GM15510 (cell line): Measurements from ENCODE around the gene ANKRD24.

Experiments used
- POLR2A ChIP-seq: IDR thresholded peaks from 3 replicates; pipeline ENCODE4 v1.6.1; 2011; ENCODE audit warnings: borderline replicate concordance; ENCODE audit not compliant: insufficient read length; ENCODE audit errors: extremely low read depth

ANKRD24 gene

DNA sequence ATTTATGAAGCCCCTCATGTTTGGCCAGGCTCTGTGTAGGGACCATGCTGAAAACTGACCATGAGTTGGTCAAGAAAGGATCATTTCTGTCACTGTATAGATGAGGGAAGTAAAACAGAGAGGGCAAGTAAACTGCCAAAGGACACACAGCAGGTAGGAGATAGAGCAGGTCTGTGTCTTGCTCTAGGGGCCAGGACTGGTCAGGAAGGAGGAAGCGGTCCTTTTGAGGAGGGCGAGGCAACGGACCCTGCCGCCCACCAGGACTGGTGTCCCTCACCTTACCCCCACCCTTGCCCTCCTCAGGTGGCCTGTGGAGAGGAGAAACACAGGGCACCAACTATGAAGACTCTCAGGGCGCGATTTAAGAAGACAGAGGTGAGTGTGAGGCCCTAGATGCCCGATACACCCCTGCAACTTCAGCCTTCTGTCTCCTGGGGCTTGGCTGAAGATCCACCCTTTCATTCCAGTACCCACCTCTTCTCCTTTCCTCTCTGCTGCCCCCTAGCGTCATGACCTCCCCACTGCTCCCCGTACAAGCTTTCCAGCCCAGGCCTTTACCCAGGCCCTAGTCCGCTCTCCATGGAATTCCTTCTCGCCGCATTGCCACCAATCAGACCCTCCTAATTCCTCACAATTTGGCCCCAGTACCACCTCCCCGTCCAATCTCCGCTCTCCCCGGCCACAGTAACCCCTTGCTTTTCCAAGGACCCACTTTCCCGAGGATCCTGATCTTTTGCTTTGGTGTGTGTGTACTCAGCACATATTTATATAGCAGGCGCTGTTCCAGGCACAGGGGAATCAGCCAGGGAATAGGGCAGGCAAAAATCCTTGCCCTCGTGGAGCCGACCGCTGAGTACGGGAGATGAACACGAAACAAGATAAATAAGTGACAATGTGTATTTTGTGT lies 3.9 kb downstream of the ANKRD24 start:
- no peak for TF ChIP-seq POLR2A

DNA sequence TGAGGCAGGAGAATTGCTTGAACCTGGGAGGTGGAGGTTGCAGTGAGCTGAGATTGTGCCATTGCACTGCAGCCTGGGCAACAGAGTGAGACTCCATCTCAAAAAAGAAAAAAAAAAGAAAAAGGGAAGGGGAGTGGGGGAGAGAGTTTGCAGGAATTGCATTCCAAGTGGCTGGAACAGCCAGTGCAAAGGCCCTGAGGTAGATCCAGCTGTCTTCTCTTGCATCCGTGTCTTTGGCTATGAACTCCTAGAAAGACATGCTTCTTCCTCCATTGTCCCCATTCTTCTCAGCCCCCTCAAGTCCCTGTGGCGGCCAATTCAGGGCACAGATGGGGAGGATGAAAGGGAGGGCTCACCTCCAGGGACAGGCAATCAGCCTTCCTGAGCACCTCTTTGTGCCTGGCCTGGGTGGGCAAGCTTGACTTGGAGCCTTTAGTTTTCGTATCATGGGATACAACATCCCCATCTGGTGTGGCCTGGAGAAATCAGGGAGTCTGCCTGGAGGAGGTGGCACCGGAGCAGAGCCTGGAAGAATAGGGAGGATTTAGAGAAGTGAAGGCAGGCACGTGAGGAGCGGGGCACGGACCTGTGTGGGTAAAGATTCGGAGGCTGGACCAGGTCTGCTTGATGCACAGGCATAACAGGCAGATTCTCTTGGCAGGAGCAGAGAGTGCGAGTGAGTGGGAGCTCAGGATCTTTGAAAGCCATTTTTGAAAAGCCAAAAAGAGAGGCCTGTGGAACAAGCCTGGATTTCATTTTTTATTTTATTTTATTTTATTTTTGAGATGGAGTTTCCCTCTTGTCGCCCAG lies 5.0 kb downstream of the ANKRD24 start:
- no peak for TF ChIP-seq POLR2A

GRCh38 chr19:4189641-4190040 lies 7.2 kb downstream of the ANKRD24 start:
- TF ChIP-seq POLR2A = no peak

GRCh38 chr19:4194353-4194752 lies 11.9 kb downstream of the ANKRD24 start:
- no peak for TF ChIP-seq POLR2A

GRCh38 chr19:4196009-4196408 lies 13.5 kb downstream of the ANKRD24 start:
- TF ChIP-seq POLR2A = no peak

- TF ChIP-seq POLR2A = no peak
Observed at GRCh38 chr19:4196587-4197148, 14.2 kb downstream of the ANKRD24 start.

- TF ChIP-seq POLR2A = no peak
Observed at GRCh38 chr19:4197228-4197624, 14.7 kb downstream of the ANKRD24 start.

DNA sequence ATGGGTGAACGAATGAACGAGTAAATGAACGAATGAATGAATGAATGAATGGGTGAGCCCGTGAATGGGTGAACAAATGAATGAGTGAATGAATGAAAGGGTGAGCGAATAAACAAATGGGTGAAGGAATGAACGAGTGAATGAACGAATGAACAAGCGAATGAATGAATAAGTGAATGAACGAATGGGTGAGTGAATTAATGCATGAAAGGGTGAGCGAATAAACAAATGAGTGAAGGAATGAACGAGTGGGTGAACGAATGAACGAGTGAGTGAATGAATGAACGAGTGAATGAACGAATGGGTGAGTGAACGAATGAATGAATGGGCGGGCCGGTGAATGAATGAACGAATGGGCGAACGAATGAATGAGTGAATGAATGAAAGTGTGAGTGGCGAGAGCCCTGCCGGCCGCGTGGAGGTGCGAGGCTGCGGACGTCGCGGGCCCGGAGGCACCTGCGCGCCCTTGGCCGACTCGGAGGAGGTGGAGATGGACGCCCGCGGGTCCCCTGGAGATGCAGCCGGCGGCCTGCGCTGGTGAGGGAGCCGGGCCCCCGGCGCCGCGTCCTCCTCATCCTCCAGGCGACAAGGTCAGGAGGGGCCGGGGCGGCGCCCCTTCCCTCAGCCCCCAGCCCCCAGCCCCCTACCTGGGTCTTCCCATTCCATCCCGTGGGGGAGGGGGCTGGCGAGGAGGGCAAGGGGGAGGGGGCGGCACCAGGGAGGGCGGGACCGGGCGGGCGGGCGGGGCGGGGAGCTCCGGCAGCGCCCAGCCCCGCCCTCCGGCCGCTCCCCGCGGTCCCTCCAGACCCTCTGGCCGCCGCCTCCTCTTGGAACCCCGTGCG lies 15.4 kb downstream of the ANKRD24 start:
- TF ChIP-seq POLR2A = no peak

DNA sequence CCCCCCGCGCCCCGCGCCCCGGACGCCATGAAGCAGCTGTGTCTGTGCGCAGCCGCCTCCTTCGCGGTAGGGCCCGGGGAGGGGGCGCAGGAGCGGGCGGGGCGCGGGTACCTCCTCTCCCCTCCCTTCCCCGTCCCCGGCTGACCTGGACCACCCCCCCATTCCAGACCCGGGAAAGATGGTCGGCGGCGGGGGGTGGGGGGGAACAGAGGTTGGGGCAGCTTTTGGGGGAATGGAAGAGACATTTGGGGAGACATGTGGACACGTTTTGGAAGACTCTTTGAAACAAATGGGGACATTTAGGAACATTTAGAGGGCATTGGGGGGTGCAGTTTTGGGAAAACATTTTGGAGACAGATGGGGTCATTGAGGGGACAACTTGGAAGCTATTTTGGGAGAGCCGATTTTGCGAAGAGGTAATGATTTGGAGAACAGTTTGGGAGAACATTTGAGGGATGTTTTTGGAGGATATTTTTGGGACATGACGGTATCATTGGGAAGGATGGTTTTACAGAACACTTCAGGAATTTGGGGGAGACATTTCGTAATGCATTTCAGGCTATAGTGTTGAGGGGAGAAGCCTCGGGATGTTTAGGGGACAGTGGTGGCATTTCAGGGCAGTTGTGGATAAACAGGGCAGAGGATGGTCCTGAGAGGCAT lies 16.1 kb downstream of the ANKRD24 start:
- no peak for TF ChIP-seq POLR2A

GRCh38 chr19:4199699-4200293 lies 17.3 kb downstream of the ANKRD24 start:
- TF ChIP-seq POLR2A = no peak

DNA sequence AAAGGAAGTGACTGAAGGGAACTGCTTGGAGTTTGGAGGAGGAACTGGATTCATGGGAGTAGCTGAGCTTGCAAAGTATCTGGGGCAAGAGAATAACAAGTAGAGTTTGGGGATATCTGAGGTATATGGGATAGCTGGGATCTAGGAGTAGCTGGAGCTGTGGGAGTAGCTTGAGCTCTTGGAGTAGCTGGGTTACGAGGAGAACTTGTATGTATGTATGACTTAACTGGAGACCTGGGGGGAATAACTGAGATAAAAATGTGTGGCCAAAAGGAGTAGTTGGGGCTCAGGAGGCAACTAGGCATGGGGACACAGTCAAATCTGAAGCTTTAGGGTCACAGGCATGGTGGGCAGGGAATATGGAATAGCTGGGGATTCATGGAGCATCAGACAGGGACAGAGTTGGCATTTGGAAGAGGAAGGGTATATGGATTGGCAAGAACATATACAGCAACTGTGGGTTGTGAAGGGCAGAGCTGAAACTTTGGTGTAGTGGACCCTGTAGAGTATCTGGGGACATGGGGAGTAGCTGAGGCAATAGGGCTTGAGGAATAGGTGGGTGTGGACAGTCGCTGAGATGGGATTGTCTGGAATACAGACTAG lies 18.6 kb downstream of the ANKRD24 start:
- no peak for TF ChIP-seq POLR2A

DNA sequence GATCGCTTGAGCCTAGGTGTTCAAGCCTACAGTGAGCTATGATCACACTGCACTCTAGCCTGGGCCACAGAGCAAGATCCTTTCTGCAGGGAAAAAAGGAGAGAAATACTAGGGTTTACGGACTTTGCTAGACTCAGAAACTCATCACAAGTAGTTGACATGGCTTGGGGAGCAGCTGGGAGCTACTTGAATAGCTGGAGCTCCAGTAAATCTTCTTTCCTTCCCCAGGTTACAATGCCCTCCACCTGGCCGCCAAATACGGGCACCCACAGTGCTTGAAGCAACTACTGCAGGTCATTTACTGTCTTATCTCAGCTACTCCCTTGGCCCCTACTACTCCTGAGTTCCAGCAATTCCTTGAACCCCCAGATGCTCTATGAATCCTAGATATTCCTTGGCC lies 19.3 kb downstream of the ANKRD24 start:
- no peak for TF ChIP-seq POLR2A

DNA sequence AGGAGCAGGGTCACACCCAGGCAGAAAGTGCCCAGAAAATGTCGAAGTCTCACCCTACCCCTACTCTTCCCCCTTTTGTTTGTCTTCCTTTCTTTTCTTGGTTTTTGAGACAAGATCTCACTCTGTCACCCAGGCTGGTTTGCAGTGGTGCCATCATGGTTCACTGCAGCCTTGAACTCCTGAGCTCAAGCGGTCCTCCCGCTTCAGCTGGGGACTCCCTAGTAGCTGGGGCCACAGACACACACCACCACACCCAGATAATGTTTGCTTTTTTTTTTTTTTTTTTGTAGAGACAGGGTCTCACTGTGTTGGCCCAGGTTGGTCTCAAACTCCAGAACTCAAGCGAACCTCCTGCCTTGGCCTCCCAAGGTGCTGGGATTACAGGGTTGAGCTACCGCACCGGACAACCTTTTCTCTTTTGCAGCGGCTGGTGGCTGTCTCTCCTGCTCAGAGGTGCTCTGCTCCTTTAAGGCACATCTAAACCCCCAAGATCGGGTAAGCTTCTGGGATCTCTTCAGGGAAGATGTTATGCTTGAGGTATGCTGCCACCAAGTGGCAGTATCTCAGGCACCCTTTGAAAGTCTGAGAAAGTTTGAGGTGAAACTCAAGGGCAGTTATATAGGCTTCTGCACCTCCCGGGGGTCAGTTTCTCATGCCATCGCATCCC lies 24.5 kb downstream of the ANKRD24 start:
- no peak for TF ChIP-seq POLR2A

GRCh38 chr19:4208385-4209094 lies 26.1 kb downstream of the ANKRD24 start:
- no peak for TF ChIP-seq POLR2A
